HepG2 (cell line): ENCODE measurements around the gene FAM20A. TPM values are rescaled to one million over a fixed set of nuclear protein-coding genes. Genes with fewer than 3 reads are reported as not detected.

ENCODE experiments used
- CCDC6 ChIP-seq: sonication (generic); formaldehyde crosslinking; IDR thresholded peaks from 2 replicates; pipeline ENCODE4 v1.8.1; 2022; ENCODE audit warnings: mild to moderate bottlenecking, missing genetic modification reagents, moderate library complexity
- HMG20A ChIP-seq: IDR thresholded peaks from 2 replicates; pipeline ENCODE4 v1.6.1; 2016; ENCODE audit warnings: borderline replicate concordance
- HNRNPK ChIP-seq: fragments of 200-400 bp; formaldehyde crosslinking; IDR thresholded peaks from 2 replicates; pipeline ENCODE4 v1.6.1; 2018; ENCODE audit warnings: low read length, low read depth, moderate library complexity, mild to moderate bottlenecking; ENCODE audit not compliant: poor library complexity, severe bottlenecking
- HOXD1 ChIP-seq: sonication (generic); formaldehyde crosslinking; IDR thresholded peaks from 2 replicates; pipeline ENCODE4 v1.5.0; 2020; ENCODE audit warnings: missing genetic modification reagents
- KDM4B ChIP-seq: sonication (generic); formaldehyde crosslinking; IDR thresholded peaks from 2 replicates; pipeline ENCODE4 v1.4.0; 2020; ENCODE audit warnings: missing genetic modification reagents
- KLF12 ChIP-seq: sonication (generic); formaldehyde crosslinking; IDR thresholded peaks from 2 replicates; pipeline ENCODE4 v1.4.0; 2020; ENCODE audit warnings: missing genetic modification reagents, borderline replicate concordance
- MAZ ChIP-seq, 2 experiments: sonication (generic) in 1 of 2; formaldehyde crosslinking in 1 of 2; IDR thresholded peaks; 2 replicates each; pipeline versions ENCODE4 v1.5.0 to v1.6.1; 2012 to 2020; ENCODE audit warnings: low read depth in 2 of 2, mild to moderate bottlenecking in 2 of 2, borderline replicate concordance in 1 of 2, improper control_type of control experiment in 1 of 2, low read length in 1 of 2, missing genetic modification reagents in 1 of 2, moderate library complexity in 1 of 2
- NFE2 ChIP-seq: sonication (generic); formaldehyde crosslinking; IDR thresholded peaks from 2 replicates; pipeline ENCODE4 v1.4.0; 2020; ENCODE audit warnings: missing genetic modification reagents
- PHF5A ChIP-seq: IDR thresholded peaks from one replicate; pipeline ENCODE4 v1.6.1; 2018; ENCODE audit warnings: low read depth, missing genetic modification reagents; ENCODE audit not compliant: unreplicated experiment
- RFX1 ChIP-seq: fragments of 450-650 bp; IDR thresholded peaks from 2 replicates; pipeline ENCODE4 v1.6.1; 2017
- SMYD3 ChIP-seq: sonication (generic); formaldehyde crosslinking; IDR thresholded peaks from 2 replicates; pipeline ENCODE4 v1.8.1; 2023; ENCODE audit warnings: mild to moderate bottlenecking, missing genetic modification reagents
- SRY ChIP-seq: sonication (generic); formaldehyde crosslinking; IDR thresholded peaks from 2 replicates; pipeline ENCODE4 v1.8.0; 2022; ENCODE audit warnings: mild to moderate bottlenecking, missing genetic modification reagents
- TARDBP ChIP-seq: sonication (generic); formaldehyde crosslinking; IDR thresholded peaks from 2 replicates; pipeline ENCODE4 v1.8.0; 2022; ENCODE audit warnings: mild to moderate bottlenecking, missing genetic modification reagents
- TBX3 ChIP-seq: fragments of 450-650 bp; IDR thresholded peaks from 2 replicates; pipeline ENCODE4 v1.6.1; 2017; ENCODE audit warnings: antibody characterized with exemption, mild to moderate bottlenecking, inconsistent platforms, borderline replicate concordance
- TOPORS ChIP-seq: sonication (generic); formaldehyde crosslinking; IDR thresholded peaks from 2 replicates; pipeline ENCODE4 v1.8.0; 2023; ENCODE audit warnings: mild to moderate bottlenecking, missing genetic modification reagents
- ZNF292 ChIP-seq: sonication (generic); formaldehyde crosslinking; IDR thresholded peaks from 2 replicates; pipeline ENCODE4 v1.8.1; 2022; ENCODE audit warnings: mild to moderate bottlenecking, low read depth, missing genetic modification reagents, borderline replicate concordance
- ZSCAN22 ChIP-seq: sonication (generic); formaldehyde crosslinking; IDR thresholded peaks from 2 replicates; pipeline ENCODE4 v1.4.0; 2020; ENCODE audit warnings: mild to moderate bottlenecking, missing genetic modification reagents
- polyA plus RNA-seq, 8 experiments: library from polyadenylated mRNA; depleted of rRNA in 3 of 8; stranded (reverse) in 7 of 8; unstranded in 1 of 8; fragments of >200 nt; fragmentation: Illumina TruSeq in 4 of 8; extraction: Trizol in 4 of 8; gene quantifications; 2 replicates each; pipeline versions ENCODE4 v1.2.1 to v1.2.3, GENCODE V29; 2011 to 2016; ENCODE audit warnings: low read depth in 4 of 8, missing spikeins in 1 of 8, mixed read lengths in 1 of 8; ENCODE audit not compliant: insufficient read depth in 1 of 8
- total RNA-seq, 5 experiments: library from RNA; depleted of rRNA; stranded (reverse); fragments of >200 nt; fragmentation: Illumina TruSeq; extraction: Trizol; gene quantifications; 2 replicates each; pipeline ENCODE4 v1.2.3, GENCODE V29; 2016; ENCODE audit warnings: low read depth in 1 of 5
- TF ChIP-seq, protein P1 (sequence below): sonication (generic); formaldehyde crosslinking; IDR thresholded peaks from 2 replicates; pipeline ENCODE4 v1.4.0; 2020; ENCODE audit warnings: missing genetic modification reagents
- TF ChIP-seq, protein P2 (sequence below): IDR thresholded peaks from 2 replicates; pipeline ENCODE4 v1.6.1; 2016; ENCODE audit warnings: control low read depth
- TF ChIP-seq, protein P3 (sequence below): sonication (generic); formaldehyde crosslinking; IDR thresholded peaks from 2 replicates; pipeline ENCODE4 v1.4.0; 2020; ENCODE audit warnings: missing genetic modification reagents
- TF ChIP-seq, protein P4 (sequence below): IDR thresholded peaks from 2 replicates; pipeline ENCODE4 v1.6.1; 2016
- TF ChIP-seq, protein P5 (sequence below): sonication (generic); formaldehyde crosslinking; conservative IDR thresholded peaks from 2 replicates; pipeline ENCODE4 v1.5.0; 2020; ENCODE audit warnings: missing genetic modification reagents

Gene FAM20A
- total and polyA plus RNA-seq, 2 of the 13 experiments (the other 11 are each of a cell fraction or from before 2014, with no cell fraction given): 9.3 to 20.7 TPM

DNA sequence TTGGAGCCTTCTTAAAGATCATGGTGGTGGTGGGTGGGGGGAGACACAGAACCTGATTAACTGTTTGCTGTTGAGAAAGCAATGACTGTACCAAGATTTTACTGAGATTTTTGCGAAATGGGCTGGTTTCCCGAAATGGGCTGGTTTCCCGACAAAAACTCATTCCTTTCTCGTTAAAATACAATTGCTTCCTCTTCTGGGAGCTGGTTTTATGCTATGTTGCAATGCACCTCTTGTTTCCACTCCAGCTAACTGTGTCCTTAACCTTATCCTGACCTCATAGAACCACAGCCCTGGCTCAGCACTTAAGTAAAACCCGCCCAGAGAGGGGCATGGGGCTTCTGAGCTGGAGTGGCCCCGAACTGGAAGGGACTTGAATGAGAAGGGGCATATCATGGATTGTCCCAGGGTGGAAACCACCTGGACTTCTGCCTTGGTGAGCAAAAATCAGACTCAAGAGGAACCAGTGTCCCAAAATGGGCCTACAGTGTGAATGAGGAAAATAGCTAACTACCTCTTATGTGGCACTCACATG lies 20.9 kb downstream of the FAM20A start (continued):
- TF ChIP-seq HNRNPK (no peak), ZNF292 (CRISPR knock-in tag) (peak; percentile 57; the same call in 1 of the 2 replicates), TOPORS (CRISPR knock-in tag) (no peak), TARDBP (no peak; the same call in 1 of the 2 replicates), MAZ (IDR thresholded peaks at IDR 0.05; ENCODE audit: borderline replicate concordance, low read depth, low read length) (no peak), MAZ (CRISPR knock-in tag; IDR thresholded peaks at IDR 0.05; ENCODE audit: low read depth) (peak; percentile 42; the same call in 1 of the 2 replicates), NFE2 (CRISPR knock-in tag) (no peak), HMG20A (peak; percentile 86), KLF12 (no peak), SRY (no peak), HOXD1 (no peak), SMYD3 (CRISPR knock-in tag) (no peak), TBX3 (no peak), RFX1 (no peak), KDM4B (CRISPR knock-in tag) (peak; percentile 28; the same call in 1 of the 2 replicates), CCDC6 (CRISPR knock-in tag) (peak; percentile 35; the same call in 1 of the 2 replicates), PHF5A (CRISPR knock-in tag) (no peak), ZSCAN22 (no peak)
- TF ChIP-seq, protein P1, sequence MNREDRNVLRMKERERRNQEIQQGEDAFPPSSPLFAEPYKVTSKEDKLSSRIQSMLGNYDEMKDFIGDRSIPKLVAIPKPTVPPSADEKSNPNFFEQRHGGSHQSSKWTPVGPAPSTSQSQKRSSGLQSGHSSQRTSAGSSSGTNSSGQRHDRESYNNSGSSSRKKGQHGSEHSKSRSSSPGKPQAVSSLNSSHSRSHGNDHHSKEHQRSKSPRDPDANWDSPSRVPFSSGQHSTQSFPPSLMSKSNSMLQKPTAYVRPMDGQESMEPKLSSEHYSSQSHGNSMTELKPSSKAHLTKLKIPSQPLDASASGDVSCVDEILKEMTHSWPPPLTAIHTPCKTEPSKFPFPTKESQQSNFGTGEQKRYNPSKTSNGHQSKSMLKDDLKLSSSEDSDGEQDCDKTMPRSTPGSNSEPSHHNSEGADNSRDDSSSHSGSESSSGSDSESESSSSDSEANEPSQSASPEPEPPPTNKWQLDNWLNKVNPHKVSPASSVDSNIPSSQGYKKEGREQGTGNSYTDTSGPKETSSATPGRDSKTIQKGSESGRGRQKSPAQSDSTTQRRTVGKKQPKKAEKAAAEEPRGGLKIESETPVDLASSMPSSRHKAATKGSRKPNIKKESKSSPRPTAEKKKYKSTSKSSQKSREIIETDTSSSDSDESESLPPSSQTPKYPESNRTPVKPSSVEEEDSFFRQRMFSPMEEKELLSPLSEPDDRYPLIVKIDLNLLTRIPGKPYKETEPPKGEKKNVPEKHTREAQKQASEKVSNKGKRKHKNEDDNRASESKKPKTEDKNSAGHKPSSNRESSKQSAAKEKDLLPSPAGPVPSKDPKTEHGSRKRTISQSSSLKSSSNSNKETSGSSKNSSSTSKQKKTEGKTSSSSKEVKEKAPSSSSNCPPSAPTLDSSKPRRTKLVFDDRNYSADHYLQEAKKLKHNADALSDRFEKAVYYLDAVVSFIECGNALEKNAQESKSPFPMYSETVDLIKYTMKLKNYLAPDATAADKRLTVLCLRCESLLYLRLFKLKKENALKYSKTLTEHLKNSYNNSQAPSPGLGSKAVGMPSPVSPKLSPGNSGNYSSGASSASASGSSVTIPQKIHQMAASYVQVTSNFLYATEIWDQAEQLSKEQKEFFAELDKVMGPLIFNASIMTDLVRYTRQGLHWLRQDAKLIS (CRISPR knock-in tag): no peak
- TF ChIP-seq, protein P2, sequence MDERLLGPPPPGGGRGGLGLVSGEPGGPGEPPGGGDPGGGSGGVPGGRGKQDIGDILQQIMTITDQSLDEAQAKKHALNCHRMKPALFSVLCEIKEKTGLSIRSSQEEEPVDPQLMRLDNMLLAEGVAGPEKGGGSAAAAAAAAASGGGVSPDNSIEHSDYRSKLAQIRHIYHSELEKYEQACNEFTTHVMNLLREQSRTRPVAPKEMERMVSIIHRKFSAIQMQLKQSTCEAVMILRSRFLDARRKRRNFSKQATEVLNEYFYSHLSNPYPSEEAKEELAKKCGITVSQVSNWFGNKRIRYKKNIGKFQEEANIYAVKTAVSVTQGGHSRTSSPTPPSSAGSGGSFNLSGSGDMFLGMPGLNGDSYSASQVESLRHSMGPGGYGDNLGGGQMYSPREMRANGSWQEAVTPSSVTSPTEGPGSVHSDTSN (CRISPR knock-in tag): 0 out of 2 replicates have a peak, but pooled peaks have one; percentile 20
- TF ChIP-seq, protein P3, sequence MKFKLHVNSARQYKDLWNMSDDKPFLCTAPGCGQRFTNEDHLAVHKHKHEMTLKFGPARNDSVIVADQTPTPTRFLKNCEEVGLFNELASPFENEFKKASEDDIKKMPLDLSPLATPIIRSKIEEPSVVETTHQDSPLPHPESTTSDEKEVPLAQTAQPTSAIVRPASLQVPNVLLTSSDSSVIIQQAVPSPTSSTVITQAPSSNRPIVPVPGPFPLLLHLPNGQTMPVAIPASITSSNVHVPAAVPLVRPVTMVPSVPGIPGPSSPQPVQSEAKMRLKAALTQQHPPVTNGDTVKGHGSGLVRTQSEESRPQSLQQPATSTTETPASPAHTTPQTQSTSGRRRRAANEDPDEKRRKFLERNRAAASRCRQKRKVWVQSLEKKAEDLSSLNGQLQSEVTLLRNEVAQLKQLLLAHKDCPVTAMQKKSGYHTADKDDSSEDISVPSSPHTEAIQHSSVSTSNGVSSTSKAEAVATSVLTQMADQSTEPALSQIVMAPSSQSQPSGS: 0 out of 2 replicates have a peak, but pooled peaks have one; percentile 19
- TF ChIP-seq, protein P4, sequence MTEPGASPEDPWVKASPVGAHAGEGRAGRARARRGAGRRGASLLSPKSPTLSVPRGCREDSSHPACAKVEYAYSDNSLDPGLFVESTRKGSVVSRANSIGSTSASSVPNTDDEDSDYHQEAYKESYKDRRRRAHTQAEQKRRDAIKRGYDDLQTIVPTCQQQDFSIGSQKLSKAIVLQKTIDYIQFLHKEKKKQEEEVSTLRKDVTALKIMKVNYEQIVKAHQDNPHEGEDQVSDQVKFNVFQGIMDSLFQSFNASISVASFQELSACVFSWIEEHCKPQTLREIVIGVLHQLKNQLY (CRISPR knock-in tag): no peak
- TF ChIP-seq, protein P5, sequence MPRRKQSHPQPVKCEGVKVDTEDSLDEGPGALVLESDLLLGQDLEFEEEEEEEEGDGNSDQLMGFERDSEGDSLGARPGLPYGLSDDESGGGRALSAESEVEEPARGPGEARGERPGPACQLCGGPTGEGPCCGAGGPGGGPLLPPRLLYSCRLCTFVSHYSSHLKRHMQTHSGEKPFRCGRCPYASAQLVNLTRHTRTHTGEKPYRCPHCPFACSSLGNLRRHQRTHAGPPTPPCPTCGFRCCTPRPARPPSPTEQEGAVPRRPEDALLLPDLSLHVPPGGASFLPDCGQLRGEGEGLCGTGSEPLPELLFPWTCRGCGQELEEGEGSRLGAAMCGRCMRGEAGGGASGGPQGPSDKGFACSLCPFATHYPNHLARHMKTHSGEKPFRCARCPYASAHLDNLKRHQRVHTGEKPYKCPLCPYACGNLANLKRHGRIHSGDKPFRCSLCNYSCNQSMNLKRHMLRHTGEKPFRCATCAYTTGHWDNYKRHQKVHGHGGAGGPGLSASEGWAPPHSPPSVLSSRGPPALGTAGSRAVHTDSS (CRISPR knock-in tag): no peak
